Endometrial microvascular endothelial cells (primary cell): ENCODE results near the gene COX6B2. TPM values are rescaled to one million over a fixed set of nuclear protein-coding genes. Genes with fewer than 3 reads are reported as not detected.

Experiments
- in situ Hi-C: cut with HindIII; loops from 2 replicates; pipeline ENCODE4 v1.10.0; 2017; ENCODE audit warnings: low sequenced_read_pairs, low pct_unique_long_range_greater_than_20kb; ENCODE audit errors: inconsistent ontology term
- total RNA-seq: library from RNA; depleted of rRNA; stranded (reverse); fragments of >200 nt; gene quantifications from one replicate; pipeline ENCODE4 v1.2.3, GENCODE V29; 2015; ENCODE audit errors: inconsistent ontology term

The COX6B2 gene
- total RNA-seq, 1 donor from 2014 or later = not detected

DNA sequence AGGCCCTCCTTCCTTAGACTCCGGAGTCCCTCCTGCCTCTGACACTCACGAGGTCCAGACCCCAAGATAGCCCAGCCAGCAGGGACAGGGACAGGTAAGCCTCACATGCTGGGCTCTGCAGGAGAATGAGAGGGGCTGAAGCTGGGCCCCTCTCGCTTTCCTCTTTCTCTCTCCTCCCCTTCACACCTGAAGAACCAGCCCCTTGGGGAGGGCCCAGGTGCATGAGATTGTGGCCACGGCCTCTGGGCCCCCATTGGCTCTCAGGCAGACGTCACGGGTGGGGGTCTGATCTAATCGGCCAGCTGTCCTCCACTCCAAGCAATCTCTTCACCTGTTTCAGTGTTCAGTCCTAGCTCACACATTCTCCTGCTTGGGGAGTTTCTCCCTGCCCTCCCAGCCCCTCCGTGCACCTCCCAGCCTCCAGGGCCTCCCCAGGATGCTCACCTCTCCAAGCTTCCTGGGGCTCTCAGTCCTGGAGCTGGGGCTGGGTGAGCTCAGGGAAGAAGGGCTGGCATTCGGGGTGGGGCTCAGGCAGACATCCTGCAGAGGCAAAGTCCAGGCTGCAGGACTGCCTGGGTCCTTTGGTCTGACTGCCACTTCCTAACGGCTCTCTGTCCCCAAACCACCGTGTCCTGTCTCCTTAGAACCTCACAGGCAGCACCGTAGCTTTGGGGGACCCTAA, 32.2 kb downstream of the COX6B2 start:
- in situ Hi-C loops = no loop called here

- in situ Hi-C loops = no loop called here
These were observed 32.9 kb downstream of the COX6B2 start for GRCh38 chr19:55321466-55322137.

- in situ Hi-C loops = no loop called here
These were observed 33.6 kb downstream of the COX6B2 start for GRCh38 chr19:55320844-55321419.

GRCh38 chr19:55319785-55320184, 34.7 kb downstream of the COX6B2 start:
- in situ Hi-C loops = no loop called here

GRCh38 chr19:55316646-55317045, 37.9 kb downstream of the COX6B2 start:
- in situ Hi-C loops = no loop called here

DNA sequence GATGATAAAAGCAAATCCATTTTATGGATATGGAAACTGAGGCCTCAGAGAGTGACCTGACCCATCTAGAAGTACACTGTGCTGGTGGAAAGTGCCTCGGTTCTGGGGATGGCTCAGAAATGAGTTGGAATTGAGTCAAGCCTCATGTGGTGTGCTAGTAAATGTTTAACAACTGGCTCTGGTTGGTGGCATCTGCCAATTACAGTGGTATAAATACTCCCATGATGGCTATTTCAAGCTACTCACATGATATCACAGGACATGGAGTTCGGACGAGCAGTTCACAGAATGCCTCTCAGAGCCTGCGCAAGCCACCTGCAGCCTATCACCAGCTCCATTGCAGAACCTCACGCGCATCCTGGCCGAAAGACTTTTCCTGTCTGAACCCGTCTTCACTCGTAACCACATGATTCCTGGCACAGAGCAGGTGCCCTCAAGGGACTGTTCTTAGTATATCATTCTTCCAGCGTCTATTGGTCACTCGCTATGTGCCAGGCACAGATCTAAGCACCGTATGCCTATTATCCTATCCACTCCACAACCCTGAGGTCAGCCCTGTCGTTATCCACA, 38.5 kb downstream of the COX6B2 start:
- in situ Hi-C loops = no loop called here

- in situ Hi-C loops = no loop called here
These were observed 40.1 kb downstream of the COX6B2 start for GRCh38 chr19:55314396-55314795.

GRCh38 chr19:55312621-55313512, 41.7 kb downstream of the COX6B2 start:
- in situ Hi-C loops = no loop called here

GRCh38 chr19:55311797-55312196, 42.7 kb downstream of the COX6B2 start:
- in situ Hi-C loops = no loop called here

GRCh38 chr19:55311397-55311796, 43.1 kb downstream of the COX6B2 start:
- in situ Hi-C loops = no loop called here

DNA sequence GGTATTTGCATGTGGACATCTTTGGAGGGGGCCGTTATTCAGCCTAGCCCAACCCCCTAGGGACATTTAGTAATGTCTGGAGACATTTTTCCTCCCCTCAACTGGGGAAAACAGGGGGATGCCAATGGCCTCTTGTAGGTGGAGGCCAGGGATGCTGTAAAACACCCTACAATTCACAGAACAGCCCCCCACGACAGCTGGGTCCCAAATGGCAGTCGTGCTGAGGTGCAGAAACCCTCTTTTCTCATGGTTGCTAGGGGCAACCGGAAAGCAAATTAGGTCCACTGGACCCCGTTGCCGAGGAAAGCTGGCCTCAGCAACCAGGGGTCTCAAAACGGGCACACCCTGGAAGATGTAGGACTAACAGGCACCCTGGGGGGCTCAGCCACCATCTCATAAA, 44.0 kb downstream of the COX6B2 start:
- in situ Hi-C loops = no loop called here

GRCh38 chr19:55309448-55309847, 45.1 kb downstream of the COX6B2 start:
- in situ Hi-C loops = no loop called here

DNA sequence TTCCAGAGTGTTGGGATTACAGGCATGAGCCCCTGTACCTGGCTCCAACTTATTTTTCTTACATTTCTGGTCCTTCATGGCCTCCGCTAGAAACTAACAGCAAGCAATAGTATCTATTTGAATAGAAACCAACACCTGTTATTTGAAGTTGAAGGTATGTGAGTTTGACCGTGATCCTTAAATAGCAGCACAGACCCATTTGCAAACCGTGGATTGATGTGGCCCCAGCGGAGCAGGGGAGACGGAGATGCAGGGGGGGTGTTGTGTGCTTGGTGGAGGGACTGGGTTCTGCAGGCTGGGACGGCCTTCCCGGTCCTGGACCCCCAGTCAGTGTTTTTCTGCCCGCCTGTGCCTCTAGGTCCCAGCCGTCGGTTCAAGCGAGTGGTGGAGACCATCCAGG, 46.2 kb downstream of the COX6B2 start:
- in situ Hi-C loops = no loop called here

DNA sequence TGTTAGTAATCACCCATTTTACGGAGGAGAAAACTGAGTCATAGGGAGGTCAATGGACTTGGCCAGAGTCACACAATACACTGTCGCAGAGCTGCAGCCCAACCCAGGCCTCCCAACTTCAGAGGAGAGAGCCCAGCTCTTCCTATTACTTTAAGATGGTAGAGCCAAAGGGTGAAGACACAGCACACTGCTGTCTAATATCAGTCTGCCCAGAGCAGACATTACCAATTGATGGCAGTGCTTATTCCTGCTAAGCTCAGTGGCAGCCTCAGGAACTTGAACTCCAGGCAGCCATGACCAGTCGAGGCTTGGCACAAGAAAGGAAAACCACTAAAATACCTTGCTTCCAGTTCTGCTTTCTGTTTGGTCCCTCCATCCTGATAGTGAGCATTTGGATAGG, 47.8 kb downstream of the COX6B2 start:
- in situ Hi-C loops = no loop called here

DNA sequence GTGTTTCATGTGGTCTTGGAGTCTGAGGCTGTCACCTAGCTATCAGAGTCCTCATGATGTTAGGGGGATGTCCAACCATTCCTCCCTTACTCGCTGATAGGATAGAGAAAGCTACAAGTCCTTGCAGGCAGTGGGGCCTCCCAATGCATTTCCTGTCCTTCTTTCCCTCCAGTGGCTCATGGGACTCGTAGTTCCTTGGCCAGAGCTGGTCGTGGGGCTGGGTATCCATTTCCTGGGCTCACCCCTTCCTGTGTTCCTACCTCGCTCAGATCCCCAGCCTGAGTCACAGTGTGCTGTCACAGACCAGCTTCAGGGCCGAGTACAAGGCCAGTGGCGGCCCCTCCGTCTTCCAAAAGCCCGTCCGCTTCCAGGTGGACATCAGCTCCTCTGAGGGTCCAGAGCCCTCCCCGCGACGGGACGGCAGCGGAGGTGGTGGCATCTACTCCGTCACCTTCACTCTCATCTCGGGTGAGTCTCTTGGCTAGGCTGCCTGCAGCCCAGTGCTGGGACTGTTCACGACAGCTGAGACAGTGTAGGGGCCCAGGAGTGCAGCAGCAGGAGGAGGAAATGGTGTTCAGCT, 48.4 kb downstream of the COX6B2 start:
- in situ Hi-C loops = no loop called here

- in situ Hi-C loops = no loop called here
These were observed 49.0 kb downstream of the COX6B2 start for GRCh38 chr19:55305491-55305890.

DNA sequence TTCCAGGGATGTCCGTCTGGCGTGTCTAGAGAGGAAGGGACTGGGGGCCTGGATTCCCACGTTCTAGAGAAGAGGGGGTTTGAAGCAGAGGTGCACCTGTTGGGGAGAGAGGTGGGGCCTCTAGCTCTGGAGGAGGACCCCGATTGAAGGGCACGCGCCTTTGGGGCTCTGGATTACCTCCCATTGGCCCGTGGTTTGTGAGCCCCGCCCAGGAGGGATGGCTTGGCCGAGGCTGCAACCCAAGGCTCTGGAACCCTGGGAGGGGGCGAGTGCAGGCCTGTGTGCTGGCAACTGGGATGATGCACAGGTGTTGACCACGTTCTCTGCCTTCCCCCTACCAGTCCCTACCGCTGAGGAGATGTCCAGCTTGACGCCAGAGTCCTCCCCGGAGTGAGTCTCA, 49.5 kb downstream of the COX6B2 start:
- in situ Hi-C loops = no loop called here

DNA sequence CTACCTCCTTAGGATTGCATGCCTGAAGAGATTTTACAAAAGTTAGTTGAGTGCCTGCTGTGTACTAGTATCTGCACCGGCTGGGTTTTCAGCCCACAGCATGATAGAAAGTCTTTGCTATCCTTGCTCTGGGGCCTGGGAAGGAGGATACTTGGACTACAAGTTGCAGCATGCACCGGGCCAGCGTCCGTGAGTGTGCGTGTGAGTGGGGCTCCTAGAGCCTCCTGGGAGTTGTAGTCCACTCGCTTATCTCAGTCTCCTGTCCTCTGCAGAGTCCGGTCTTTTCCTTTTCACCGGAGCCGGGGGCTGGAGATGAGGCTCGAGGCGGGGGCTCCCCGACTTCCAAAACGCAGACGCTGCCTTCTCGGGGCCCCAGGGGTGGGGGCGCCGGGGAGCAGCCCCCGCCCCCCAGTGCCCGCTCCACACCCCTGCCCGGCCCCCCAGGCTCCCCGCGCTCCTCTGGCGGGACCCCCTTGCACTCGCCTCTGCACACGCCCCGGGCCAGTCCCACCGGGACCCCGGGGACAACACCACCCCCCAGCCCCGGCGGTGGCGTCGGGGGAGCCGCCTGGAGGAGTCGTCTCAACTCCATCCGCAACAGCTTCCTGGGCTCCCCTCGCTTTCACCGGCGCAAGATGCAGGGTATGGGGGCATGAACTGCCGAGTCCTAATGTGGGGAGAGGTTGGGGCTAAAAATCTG, 50.1 kb downstream of the COX6B2 start:
- in situ Hi-C loops = no loop called here
